HG02852 (cell line): ENCODE measurements around the gene ALDH1A3.

Experiments
- ATAC-seq: cut with Tn5 transposase; IDR thresholded peaks from one replicate; pipeline ENCODE4 v1.9.1; 2021; ENCODE audit warnings: mild to moderate bottlenecking, moderate library complexity; ENCODE audit not compliant: unreplicated experiment

Gene ALDH1A3

GRCh38 chr15:100900795-100901169 is 21.2 kb downstream of the ALDH1A3 start:
- no peak for ATAC-seq

- no peak for ATAC-seq
Observed at GRCh38 chr15:100901296-100901695, 21.7 kb downstream of the ALDH1A3 start.

GRCh38 chr15:100901702-100902435 is 22.2 kb downstream of the ALDH1A3 start:
- no peak for ATAC-seq

- no peak for ATAC-seq
Observed at GRCh38 chr15:100902436-100903167, 23.0 kb downstream of the ALDH1A3 start.

GRCh38 chr15:100903168-100903554 is 23.5 kb downstream of the ALDH1A3 start:
- no peak for ATAC-seq

- ATAC-seq = no peak
Observed at GRCh38 chr15:100905850-100906249, 26.2 kb downstream of the ALDH1A3 start.

GRCh38 chr15:100908466-100908865 is 28.8 kb downstream of the ALDH1A3 start:
- no peak for ATAC-seq

GRCh38 chr15:100909565-100909964 is 29.9 kb downstream of the ALDH1A3 start:
- ATAC-seq = no peak

- no peak for ATAC-seq
Observed at GRCh38 chr15:100909989-100910955, 30.6 kb downstream of the ALDH1A3 start.

GRCh38 chr15:100911086-100911485 is 31.5 kb downstream of the ALDH1A3 start:
- ATAC-seq = no peak

- ATAC-seq = no peak
Observed at GRCh38 chr15:100913961-100914360, 34.3 kb downstream of the ALDH1A3 start.

GRCh38 chr15:100914876-100915275 is 35.2 kb downstream of the ALDH1A3 start:
- no peak for ATAC-seq

- ATAC-seq = peak; percentile 55
Observed at GRCh38 chr15:100918034-100918689, 38.5 kb downstream of the ALDH1A3 start.

- ATAC-seq = peak; percentile 28
Observed at GRCh38 chr15:100918690-100919480, 39.3 kb downstream of the ALDH1A3 start, which contains the start of gene LRRK1. Gene LRRK1 (plus strand): TSS chr15:100919357. CDS start chr15:100924633, 5,276 bp downstream.

GRCh38 chr15:100919481-100920405 is 40.1 kb downstream of the ALDH1A3 start:
- ATAC-seq = peak; percentile 20

GRCh38 chr15:100920516-100921135 is 41.0 kb downstream of the ALDH1A3 start:
- no peak for ATAC-seq

- ATAC-seq = no peak
Observed at GRCh38 chr15:100922192-100923040, 42.8 kb downstream of the ALDH1A3 start.
